ENCODE measurements around the gene SMCO1. TPM values are rescaled to one million over a fixed set of nuclear protein-coding genes. Genes with fewer than 3 reads are reported as not detected.

SMCO1 gene
- total and polyA plus RNA-seq, 2 experiments from 2014 or later, result not detected

DNA sequence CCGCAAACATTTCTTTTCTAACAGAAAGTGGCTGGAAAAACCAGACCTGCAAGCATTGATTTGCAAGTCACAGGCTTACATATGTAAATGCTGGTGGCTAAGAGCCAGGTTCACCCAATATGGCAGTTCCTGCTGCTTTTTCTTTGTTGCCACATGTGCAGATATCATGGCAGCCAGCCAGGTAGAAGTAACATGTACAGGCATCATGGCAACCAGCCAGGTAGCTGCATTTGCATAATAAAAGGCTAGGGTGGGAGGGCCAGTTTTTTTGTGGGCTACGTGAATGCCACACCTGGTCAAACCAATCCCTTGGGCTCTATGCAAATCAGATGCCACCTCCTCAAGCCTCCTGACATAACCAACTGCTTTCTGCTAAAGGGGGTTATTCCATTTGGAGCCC is 2.8 kb upstream of the SMCO1 start:
- Histone ChIP-seq H3K4me2 (no peak overlapping the region), H3K27ac (no peak overlapping the region), H3K4me1 (ENCODE audit: insufficient read depth) (no peaks in the 10 kb centered on the region), H3K9me3 (ENCODE audit: low read depth) (no peaks in the 10 kb centered on the region), H3K9me2 (replicated peaks; ENCODE audit: insufficient read depth) (no peaks in the 10 kb centered on the region), H3K79me2 (no peaks in the 10 kb centered on the region), H3K4me3 (no peak overlapping the region), H3K27me3 (no peaks in the 10 kb centered on the region), H2AFZ (no peak overlapping the region), H4K20me1 (ENCODE audit: insufficient read depth, poor library complexity, severe bottlenecking) (no peaks in the 10 kb centered on the region), H3K36me3 (replicated peaks; ENCODE audit: insufficient read depth, low read depth) (no peaks in the 10 kb centered on the region)
- 82% methylated on average over 2 of the region's 2 CpGs for WGBS (ENCODE audit: low lambda C conversion rate, missing lambda C conversion rate)
- TF ChIP-seq EZH2 (IDR thresholded peaks at IDR 0.05; ENCODE audit: borderline replicate concordance) (no peak), EZH2phosphoT487 (IDR thresholded peaks at IDR 0.05; ENCODE audit: low read depth, severe bottlenecking, unreplicated experiment) (no peak)
- TF ChIP-seq, protein P1, sequence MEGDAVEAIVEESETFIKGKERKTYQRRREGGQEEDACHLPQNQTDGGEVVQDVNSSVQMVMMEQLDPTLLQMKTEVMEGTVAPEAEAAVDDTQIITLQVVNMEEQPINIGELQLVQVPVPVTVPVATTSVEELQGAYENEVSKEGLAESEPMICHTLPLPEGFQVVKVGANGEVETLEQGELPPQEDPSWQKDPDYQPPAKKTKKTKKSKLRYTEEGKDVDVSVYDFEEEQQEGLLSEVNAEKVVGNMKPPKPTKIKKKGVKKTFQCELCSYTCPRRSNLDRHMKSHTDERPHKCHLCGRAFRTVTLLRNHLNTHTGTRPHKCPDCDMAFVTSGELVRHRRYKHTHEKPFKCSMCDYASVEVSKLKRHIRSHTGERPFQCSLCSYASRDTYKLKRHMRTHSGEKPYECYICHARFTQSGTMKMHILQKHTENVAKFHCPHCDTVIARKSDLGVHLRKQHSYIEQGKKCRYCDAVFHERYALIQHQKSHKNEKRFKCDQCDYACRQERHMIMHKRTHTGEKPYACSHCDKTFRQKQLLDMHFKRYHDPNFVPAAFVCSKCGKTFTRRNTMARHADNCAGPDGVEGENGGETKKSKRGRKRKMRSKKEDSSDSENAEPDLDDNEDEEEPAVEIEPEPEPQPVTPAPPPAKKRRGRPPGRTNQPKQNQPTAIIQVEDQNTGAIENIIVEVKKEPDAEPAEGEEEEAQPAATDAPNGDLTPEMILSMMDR (IDR thresholded peaks at IDR 0.05; ENCODE audit: poor library complexity), result no peak
- DNase-seq (ENCODE audit: low spot score), result no peak

DNA sequence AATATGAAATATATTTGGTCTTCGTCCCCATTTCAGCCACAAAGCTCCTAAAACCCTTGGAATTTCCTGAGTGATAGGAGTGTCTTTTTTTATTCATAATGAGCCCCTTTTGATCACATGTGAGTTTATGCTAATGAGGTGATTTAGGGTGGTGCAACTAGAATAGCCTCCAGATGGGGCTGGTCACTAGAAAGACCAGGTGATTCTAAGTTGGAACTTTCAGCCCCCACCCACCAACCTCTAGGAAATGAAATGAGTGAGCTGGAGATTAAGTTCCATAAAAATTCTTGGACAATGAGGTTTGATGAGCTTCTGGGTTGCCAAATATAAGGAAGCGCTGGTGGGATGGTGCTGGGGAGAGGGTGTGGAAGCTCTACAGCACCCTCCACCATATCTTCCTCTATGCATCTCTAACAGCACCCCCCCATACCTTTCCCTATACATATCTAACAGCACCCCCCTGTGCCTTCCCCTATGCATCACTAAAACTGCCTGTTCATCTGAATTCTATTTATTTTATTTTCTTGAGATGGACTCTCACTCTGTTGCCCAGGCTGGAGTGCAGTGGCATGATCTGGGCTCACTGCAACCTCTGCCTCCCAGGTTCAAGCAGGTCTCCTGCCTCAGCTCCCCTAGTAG is 2.1 kb upstream of the SMCO1 start:
- TF ChIP-seq EZH2 (IDR thresholded peaks at IDR 0.05; ENCODE audit: borderline replicate concordance) (no peak), EZH2phosphoT487 (IDR thresholded peaks at IDR 0.05; ENCODE audit: low read depth, severe bottlenecking, unreplicated experiment) (no peak)
- TF ChIP-seq, protein P1 (IDR thresholded peaks at IDR 0.05; ENCODE audit: poor library complexity), result no peak
- no peaks in the 10 kb centered on the region for H3K27me3 ChIP-seq
- DNase-seq (ENCODE audit: low spot score), result no peak

DNA sequence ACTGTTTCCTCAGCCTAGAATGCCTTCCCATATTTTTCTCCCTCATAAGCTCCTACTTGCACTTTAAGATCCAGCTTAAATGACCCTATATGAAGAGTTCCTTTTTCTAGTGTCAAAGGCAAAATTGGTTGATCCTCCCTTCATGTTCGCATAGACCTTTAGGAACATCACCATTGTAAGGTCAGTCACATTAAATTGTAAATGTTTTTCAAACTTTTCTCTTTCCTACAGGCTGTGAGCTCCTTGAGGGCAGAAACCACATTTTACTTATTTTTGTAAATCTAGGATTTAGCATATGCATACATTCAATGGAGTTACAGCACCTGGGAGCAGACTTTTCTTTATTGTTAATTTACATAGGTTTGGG is 813 bp downstream of the SMCO1 start:
- Histone ChIP-seq H3K9me2 (replicated peaks; ENCODE audit: insufficient read depth) (no peaks in the 10 kb centered on the region), H2AFZ (no peak overlapping the region), H3K4me1 (ENCODE audit: insufficient read depth) (no peaks in the 10 kb centered on the region), H3K79me2 (no peaks in the 10 kb centered on the region), H3K4me3 (no peak overlapping the region), H3K36me3 (replicated peaks; ENCODE audit: insufficient read depth, low read depth) (no peaks in the 10 kb centered on the region), H3K9me3 (ENCODE audit: low read depth) (no peaks in the 10 kb centered on the region), H3K27me3 (no peaks in the 10 kb centered on the region), H4K20me1 (ENCODE audit: insufficient read depth, poor library complexity, severe bottlenecking) (no peaks in the 10 kb centered on the region), H3K4me2 (no peak overlapping the region), H3K27ac (no peak overlapping the region)
- 87% methylated on average over 1 of the region's 1 CpG for WGBS (ENCODE audit: low lambda C conversion rate, missing lambda C conversion rate)
- DNase-seq (ENCODE audit: low spot score), result no peak
- TF ChIP-seq EZH2phosphoT487 (IDR thresholded peaks at IDR 0.05; ENCODE audit: low read depth, severe bottlenecking, unreplicated experiment) (no peak), EZH2 (IDR thresholded peaks at IDR 0.05; ENCODE audit: borderline replicate concordance) (no peak)
- TF ChIP-seq, protein P1 (IDR thresholded peaks at IDR 0.05; ENCODE audit: poor library complexity), result no peak

More for the DNA sequence above, 2.1 kb upstream of the SMCO1 start:
- Histone ChIP-seq H3K79me2 (no peaks in the 10 kb centered on the region), H3K4me3 (no peak overlapping the region), H3K9me2 (replicated peaks; ENCODE audit: insufficient read depth) (no peaks in the 10 kb centered on the region), H3K9me3 (ENCODE audit: low read depth) (no peaks in the 10 kb centered on the region), H3K36me3 (replicated peaks; ENCODE audit: insufficient read depth, low read depth) (no peaks in the 10 kb centered on the region), H3K27ac (no peak overlapping the region), H3K4me2 (no peak overlapping the region), H3K4me1 (ENCODE audit: insufficient read depth) (no peaks in the 10 kb centered on the region), H4K20me1 (ENCODE audit: insufficient read depth, poor library complexity, severe bottlenecking) (no peaks in the 10 kb centered on the region), H2AFZ (no peak overlapping the region)
- 78% methylated on average over 2 of the region's 2 CpGs for WGBS (ENCODE audit: low lambda C conversion rate, missing lambda C conversion rate)

Measured in hepatocyte (in vitro differentiated cells).